Mesenteric fat pad (tissue), 1 donor: ENCODE results near the gene CHIC2. TPM values are rescaled to one million over a fixed set of nuclear protein-coding genes. Genes with fewer than 3 reads are reported as not detected.

Source experiments
- DNase-seq: peaks from one replicate; pipeline ENCODE4 v3.0.0-alpha.2; 2020; ENCODE audit warnings: low spot score
- total RNA-seq: library from RNA; stranded (reverse); fragmentation: NEBNext Ultra II Directional; extraction: Animal tissue kit (Norgen Biotek cat#: 25700); gene quantifications from one replicate; pipeline ENCODE4 v1.2.1, GENCODE V29; 2021
- donor health status: DM: yes; HTN: yes; CAD: no.

The CHIC2 gene
- total RNA-seq, 1 donor from 2014 or later = 22.4 TPM

- no peak for DNase-seq
Measured at GRCh38 chr4:54011201-54011600, 53.2 kb downstream of the CHIC2 start.

- no peak for DNase-seq
Measured at GRCh38 chr4:54006755-54007154, 57.6 kb downstream of the CHIC2 start.

- no peak for DNase-seq
Measured at GRCh38 chr4:54005475-54005874, 58.9 kb downstream of the CHIC2 start.

GRCh38 chr4:54004463-54004862, 59.9 kb downstream of the CHIC2 start:
- no peak for DNase-seq

- DNase-seq = no peak
Measured at GRCh38 chr4:54001668-54002365, 62.6 kb downstream of the CHIC2 start.

GRCh38 chr4:53997898-53998297, 66.5 kb downstream of the CHIC2 start:
- no peak for DNase-seq

GRCh38 chr4:53994382-53995102, 69.9 kb downstream of the CHIC2 start:
- DNase-seq = no peak

- no peak for DNase-seq
Measured at GRCh38 chr4:53992785-53993184, 71.6 kb downstream of the CHIC2 start.

- DNase-seq = no peak
Measured at GRCh38 chr4:53991821-53992220, 72.6 kb downstream of the CHIC2 start.

- no peak for DNase-seq
Measured at GRCh38 chr4:53990641-53991040, 73.8 kb downstream of the CHIC2 start.

GRCh38 chr4:53987761-53988171, 76.6 kb downstream of the CHIC2 start:
- DNase-seq = no peak

- no peak for DNase-seq
Measured at GRCh38 chr4:53986062-53986461, 78.3 kb downstream of the CHIC2 start.

GRCh38 chr4:53981567-53981966, 82.8 kb downstream of the CHIC2 start:
- DNase-seq = no peak

GRCh38 chr4:53981066-53981465, 83.3 kb downstream of the CHIC2 start:
- DNase-seq = no peak

GRCh38 chr4:53974561-53974960, 89.8 kb downstream of the CHIC2 start:
- no peak for DNase-seq

GRCh38 chr4:53967986-53968385, 96.4 kb downstream of the CHIC2 start:
- no peak for DNase-seq

GRCh38 chr4:53963781-53964180, 100.6 kb downstream of the CHIC2 start:
- no peak for DNase-seq

GRCh38 chr4:53963336-53963735, 101.1 kb downstream of the CHIC2 start:
- no peak for DNase-seq

- DNase-seq = no peak
Measured at GRCh38 chr4:53962516-53963225, 101.7 kb downstream of the CHIC2 start.

GRCh38 chr4:53961351-53961750, 103.1 kb downstream of the CHIC2 start:
- DNase-seq = no peak

- DNase-seq = no peak
Measured at GRCh38 chr4:53960843-53961242, 103.6 kb downstream of the CHIC2 start.
